Renal cortex interstitium (tissue), 11 donors: Measurements from ENCODE around the gene SHROOM1. TPM values are rescaled to one million over a fixed set of nuclear protein-coding genes. Genes with fewer than 3 reads are reported as not detected.

Experiments used
- DNase-seq, 11 donors: peaks; one replicate each; pipeline ENCODE4 v3.0.0-alpha.2; 2013; ENCODE audit warnings: low read depth in 9 of 11, low spot score in 4 of 11; ENCODE audit errors: extremely low read depth in 1 of 11
- polyA plus RNA-seq, 3 donors: library from polyadenylated mRNA; unstranded; fragments of 120-200 nt; gene quantifications; one replicate each; pipeline ENCODE4 v1.2.1, GENCODE V29; 2013; ENCODE audit not compliant: insufficient read length in 3 of 3

Gene SHROOM1
- polyA plus RNA-seq, 3 donors, result 10.8 to 26.7 (median 14.1) TPM

GRCh38 chr5:132828846-132829494 lies 1.5 kb downstream of the SHROOM1 start:
- DNase-seq, result no peak

- DNase-seq, result no peak
These were observed 2.3 kb downstream of the SHROOM1 start for GRCh38 chr5:132827943-132828673.

- DNase-seq, result no peak
These were observed 3.9 kb downstream of the SHROOM1 start for GRCh38 chr5:132826424-132827082.

GRCh38 chr5:132825834-132826391 lies 4.5 kb downstream of the SHROOM1 start:
- no peak for DNase-seq

- no peak for DNase-seq
These were observed 5.2 kb downstream of the SHROOM1 start for GRCh38 chr5:132825033-132825833.

GRCh38 chr5:132824426-132824825 lies 6.0 kb downstream of the SHROOM1 start:
- no peak for DNase-seq

- no peak for DNase-seq
These were observed 6.9 kb downstream of the SHROOM1 start for GRCh38 chr5:132823481-132824050.

- no peak for DNase-seq
These were observed 7.6 kb downstream of the SHROOM1 start for GRCh38 chr5:132822650-132823480.

- DNase-seq, result no peak
These were observed 8.7 kb downstream of the SHROOM1 start for GRCh38 chr5:132821791-132822190.

GRCh38 chr5:132821350-132821749 lies 9.1 kb downstream of the SHROOM1 start:
- DNase-seq, result no peak

GRCh38 chr5:132820162-132820754 lies 10.2 kb downstream of the SHROOM1 start:
- peak in 10 of 11 donors; percentile 76 to 93 (median 85) for DNase-seq

GRCh38 chr5:132819468-132819867 lies 11.0 kb downstream of the SHROOM1 start:
- DNase-seq, result no peak

GRCh38 chr5:132817011-132817410 lies 13.4 kb downstream of the SHROOM1 start:
- no peak for DNase-seq

- no peak for DNase-seq
These were observed 13.9 kb downstream of the SHROOM1 start for GRCh38 chr5:132816554-132816953.

- no peak for DNase-seq
These were observed 14.4 kb downstream of the SHROOM1 start for GRCh38 chr5:132816083-132816482.

- DNase-seq, result no peak
These were observed 15.0 kb downstream of the SHROOM1 start for GRCh38 chr5:132815454-132815853.

GRCh38 chr5:132814503-132815294 lies 15.7 kb downstream of the SHROOM1 start:
- DNase-seq, result no peak
